Calu3 (cell line): Measurements from ENCODE around the gene SHMT2. TPM values are rescaled to one million over a fixed set of nuclear protein-coding genes. Genes with fewer than 3 reads are reported as not detected.
A peak's percentile ranks its signal among the peaks of the same experiment; 100 is the strongest.

ENCODE experiments used
- BruUV-seq: library from RNA; stranded (reverse); fragments of 400-500 nt; replicated peaks from 2 replicates; lab custom pipeline; 2021; lab: Mats Ljungman, UMichigan
- CTCF ChIA-PET: fragments of 300-600 bp; sonication (Branson Sonifier 250); formaldehyde crosslinking; loops from one replicate; lab custom pipeline; 2022; ENCODE audit warnings: antibody characterized with exemption; lab: Charles Lee
- DNase-seq: peaks from one replicate; pipeline ENCODE4 v3.0.0; 2022
- H3K27ac Mint-ChIP-seq: one replicate; pipeline ENCODE4 v1.8.0; 2022; ENCODE audit warnings: mixed read lengths; ENCODE audit not compliant: unreplicated experiment
- H3K27me3 Mint-ChIP-seq: one replicate; pipeline ENCODE4 v1.8.0; 2022; ENCODE audit warnings: mixed read lengths; ENCODE audit not compliant: unreplicated experiment
- H3K36me3 Mint-ChIP-seq: one replicate; pipeline ENCODE4 v1.8.0; 2022; ENCODE audit warnings: mild to moderate bottlenecking, moderate library complexity, mixed read lengths; ENCODE audit not compliant: insufficient read depth, unreplicated experiment
- H3K4me1 Mint-ChIP-seq: one replicate; pipeline ENCODE4 v1.8.0; 2022; ENCODE audit warnings: mild to moderate bottlenecking, low read depth, mixed read lengths; ENCODE audit not compliant: unreplicated experiment
- H3K4me3 Mint-ChIP-seq: one replicate; pipeline ENCODE4 v1.8.0; 2022; ENCODE audit warnings: mild to moderate bottlenecking, low read depth, moderate library complexity, mixed read lengths; ENCODE audit not compliant: unreplicated experiment
- H3K9me3 Mint-ChIP-seq: one replicate; pipeline ENCODE4 v1.8.0; 2022; ENCODE audit warnings: low read depth, mixed read lengths; ENCODE audit not compliant: unreplicated experiment
- CTCF ChIP-seq: fragments of 200-600 bp; IDR thresholded peaks from one replicate; pipeline ENCODE4 v1.8.0; 2022; ENCODE audit warnings: antibody characterized with exemption; ENCODE audit not compliant: unreplicated experiment
- intact Hi-C: fragments of 100-400 bp; cut with micrococcal nuclease; formaldehyde crosslinking; loops from one replicate; pipeline ENCODE4 v1.10.0; 2022; ENCODE audit not compliant: unreplicated experiment
- total RNA-seq: library from RNA; stranded (reverse); gene quantifications from 2 replicates; pipeline ENCODE4 v1.2.3, GENCODE V29; 2022

The SHMT2 gene
- total RNA-seq, 1 experiment from 2014 or later, result 243 TPM

- Mint-ChIP-seq H3K36me3 (peaks cover 10% of the 10 kb centered on the region), H3K4me3 (no peak overlapping the region), H3K9me3 (no peaks in the 10 kb centered on the region), H3K27me3 (peaks cover 46% of the 10 kb centered on the region), H3K27ac (no peak overlapping the region), H3K4me1 (peaks cover 44% of the 10 kb centered on the region)
- no peak for TF ChIP-seq CTCF
- no peak for DNase-seq
- BruUV-seq, result no TSS peak
- intact Hi-C loops, result loop anchor here (1.0 to 5.0 kb wide), 2 partner anchors 26 to 243 kb away; partner anchors contain the start of genes GLI1 and INHBE
- CTCF ChIA-PET, result interaction anchor here (0.6 to 2.3 kb wide), 13 partner anchors 16 to 552 kb away, joined by 3 to 26 read pairs (median 6); partner anchors contain the start of genes NEMP1 and SHMT2
Measured at GRCh38 chr12:57213763-57214397, 15.6 kb upstream of the SHMT2 start.

DNA sequence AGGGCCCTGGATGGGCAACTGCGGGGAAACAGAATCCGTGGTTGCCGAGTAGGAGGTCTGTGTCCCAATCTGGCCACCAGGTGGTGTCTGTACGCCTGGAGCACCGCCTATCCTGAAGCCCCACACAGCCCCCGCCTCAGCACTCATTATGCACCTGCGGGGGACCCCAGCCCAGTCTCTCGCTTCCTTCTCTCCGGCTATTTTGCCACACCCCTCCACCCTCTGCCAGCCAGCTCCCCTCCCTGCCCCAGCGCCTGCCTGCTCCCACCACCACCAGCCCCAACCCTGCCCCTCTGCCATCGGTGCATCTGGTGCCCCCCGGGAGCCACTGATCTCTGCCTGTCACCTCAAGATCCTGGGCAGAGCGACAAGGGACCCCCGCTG lies 15.1 kb upstream of the SHMT2 start:
- Mint-ChIP-seq H3K36me3 (peaks cover 10% of the 10 kb centered on the region), H3K4me3 (no peak overlapping the region), H3K4me1 (peaks cover 49% of the 10 kb centered on the region), H3K27ac (no peak overlapping the region), H3K27me3 (peaks cover 51% of the 10 kb centered on the region), H3K9me3 (no peaks in the 10 kb centered on the region)
- peak; percentile 88 for TF ChIP-seq CTCF
- CTCF ChIA-PET, result interaction anchor here (1.4 to 2.3 kb wide), 7 partner anchors 16 to 244 kb away, joined by 3 to 26 read pairs (median 11); partner anchors contain the start of genes NEMP1 and SHMT2
- no TSS peak for BruUV-seq
- DNase-seq, result peak; percentile 79
- intact Hi-C loops, result loop anchor here (5.0 kb wide), 1 partner anchor 243 kb away; the partner anchor contains the start of genes GLI1 and INHBE

DNA sequence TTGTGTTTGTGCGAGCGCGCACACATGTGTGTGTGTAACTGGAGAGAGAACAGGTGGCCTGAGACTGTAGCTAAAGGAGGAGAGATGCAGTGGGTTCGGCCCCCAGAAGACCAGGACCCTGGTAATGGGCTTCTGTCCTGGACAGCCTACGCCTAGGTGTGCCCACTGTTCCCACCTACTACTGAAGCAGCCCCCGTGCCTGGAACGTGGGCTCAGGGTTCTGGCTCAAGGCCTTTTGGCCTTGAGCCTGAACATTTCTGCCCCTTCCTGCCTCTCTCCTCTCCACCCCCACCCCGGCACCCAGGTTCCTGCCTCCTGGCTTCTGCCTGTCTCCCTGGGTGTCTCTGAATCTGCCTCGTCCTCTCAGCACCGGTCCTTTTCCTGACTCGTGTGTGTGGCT lies 14.4 kb upstream of the SHMT2 start:
- Mint-ChIP-seq H3K4me1 (peaks cover 55% of the 10 kb centered on the region), H3K27ac (no peak overlapping the region), H3K36me3 (peaks cover 10% of the 10 kb centered on the region), H3K9me3 (no peaks in the 10 kb centered on the region), H3K4me3 (peak overlapping the region; percentile 71), H3K27me3 (peaks cover 58% of the 10 kb centered on the region)
- no peak for TF ChIP-seq CTCF
- CTCF ChIA-PET, result interaction anchor here (0.6 to 2.3 kb wide), 2 partner anchors 28 to 413 kb away, joined by 3 to 12 read pairs; no protein-coding TSS in a partner anchor
- intact Hi-C loops, result no loop called here
- no peak for DNase-seq
- no TSS peak for BruUV-seq

GRCh38 chr12:57215668-57216013 lies 13.9 kb upstream of the SHMT2 start:
- Mint-ChIP-seq H3K27ac (peak overlapping the region; percentile 34), H3K9me3 (no peaks in the 10 kb centered on the region), H3K36me3 (peaks cover 10% of the 10 kb centered on the region), H3K27me3 (peaks cover 63% of the 10 kb centered on the region), H3K4me1 (peaks cover 55% of the 10 kb centered on the region), H3K4me3 (peak overlapping the region; percentile 71)
- intact Hi-C loops, result no loop called here
- no TSS peak for BruUV-seq
- CTCF ChIA-PET, result interaction anchor here (0.6 kb wide), 1 partner anchor 413 kb away, joined by 3 read pairs; no protein-coding TSS in a partner anchor
- no peak for DNase-seq
- TF ChIP-seq CTCF, result no peak
